Left ventricle myocardium inferior (tissue), 1 donor: ENCODE data around the gene PTN. TPM values are rescaled to one million over a fixed set of nuclear protein-coding genes. Genes with fewer than 3 reads are reported as not detected.

ENCODE experiments used
- DNase-seq: peaks from one replicate; pipeline ENCODE4 v3.0.0-alpha.2; 2020
- H3K27ac ChIP-seq: fragments of 200-600 bp; replicated peaks from 2 replicates; pipeline ENCODE4 v1.8.0; 2021
- H3K27me3 ChIP-seq: fragments of 200-600 bp; 2 replicates; pipeline ENCODE4 v1.8.0; 2021; ENCODE audit warnings: low read depth
- H3K36me3 ChIP-seq: fragments of 200-600 bp; 2 replicates; pipeline ENCODE4 v1.8.0; 2021
- H3K4me1 ChIP-seq: fragments of 200-600 bp; 2 replicates; pipeline ENCODE4 v1.8.0; 2021
- H3K4me3 ChIP-seq: fragments of 200-600 bp; 2 replicates; pipeline ENCODE4 v1.8.0; 2021; ENCODE audit warnings: mild to moderate bottlenecking, moderate library complexity
- H3K9me3 ChIP-seq: fragments of 200-600 bp; replicated peaks from 2 replicates; pipeline ENCODE4 v1.8.0; 2021
- intact Hi-C: fragments of 100-400 bp; cut with micrococcal nuclease; formaldehyde crosslinking; loops from one replicate; pipeline ENCODE4 v1.11.0; 2022
- total RNA-seq: library from RNA; stranded (reverse); fragmentation: NEBNext Ultra II Directional; extraction: Animal tissue kit (Norgen Biotek cat#: 25700); gene quantifications from one replicate; pipeline ENCODE4 v1.2.1, GENCODE V29; 2021
- TF ChIP-seq, protein P1 (sequence below): fragments of 200-600 bp; IDR thresholded peaks from 2 replicates; pipeline ENCODE4 v1.8.0; 2021; ENCODE audit warnings: antibody characterized with exemption, mild to moderate bottlenecking, borderline replicate concordance
- donor health status: DM: no; HTN: yes; CAD: no; lungs with severe emphysema.

Gene PTN
- total RNA-seq, 1 donor from 2014 or later: 11.2 TPM

DNA sequence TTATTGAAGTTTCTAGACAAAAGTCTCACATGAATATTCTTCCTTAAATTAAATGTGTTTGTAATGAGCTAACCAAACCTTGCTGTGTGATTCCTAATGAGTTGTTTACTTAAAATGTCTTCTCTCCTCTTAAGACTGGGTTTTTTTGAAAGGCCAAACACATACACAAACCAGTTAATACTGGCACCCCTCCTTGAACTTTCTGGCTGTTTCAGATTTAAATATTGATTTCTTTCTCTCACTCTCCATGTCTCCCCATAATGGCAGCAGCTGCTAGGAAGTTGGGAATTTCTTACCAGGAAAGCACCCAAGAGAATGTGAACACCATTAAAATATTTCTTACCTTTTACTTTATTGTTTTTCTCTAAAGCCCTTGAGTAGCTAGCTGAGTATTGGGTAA lies 11.4 kb upstream of the PTN start:
- intact Hi-C loops: no loop called here
- no peaks in the 10 kb centered on the region for H3K27me3 ChIP-seq
- H3K4me1 ChIP-seq: no peaks in the 10 kb centered on the region
- no peak overlapping the region for H3K27ac ChIP-seq
- DNase-seq: no peak
- H3K9me3 ChIP-seq: peaks cover 19% of the 10 kb centered on the region
- no peaks in the 10 kb centered on the region for H3K36me3 ChIP-seq
- no peak overlapping the region for H3K4me3 ChIP-seq
- TF ChIP-seq, protein P1, sequence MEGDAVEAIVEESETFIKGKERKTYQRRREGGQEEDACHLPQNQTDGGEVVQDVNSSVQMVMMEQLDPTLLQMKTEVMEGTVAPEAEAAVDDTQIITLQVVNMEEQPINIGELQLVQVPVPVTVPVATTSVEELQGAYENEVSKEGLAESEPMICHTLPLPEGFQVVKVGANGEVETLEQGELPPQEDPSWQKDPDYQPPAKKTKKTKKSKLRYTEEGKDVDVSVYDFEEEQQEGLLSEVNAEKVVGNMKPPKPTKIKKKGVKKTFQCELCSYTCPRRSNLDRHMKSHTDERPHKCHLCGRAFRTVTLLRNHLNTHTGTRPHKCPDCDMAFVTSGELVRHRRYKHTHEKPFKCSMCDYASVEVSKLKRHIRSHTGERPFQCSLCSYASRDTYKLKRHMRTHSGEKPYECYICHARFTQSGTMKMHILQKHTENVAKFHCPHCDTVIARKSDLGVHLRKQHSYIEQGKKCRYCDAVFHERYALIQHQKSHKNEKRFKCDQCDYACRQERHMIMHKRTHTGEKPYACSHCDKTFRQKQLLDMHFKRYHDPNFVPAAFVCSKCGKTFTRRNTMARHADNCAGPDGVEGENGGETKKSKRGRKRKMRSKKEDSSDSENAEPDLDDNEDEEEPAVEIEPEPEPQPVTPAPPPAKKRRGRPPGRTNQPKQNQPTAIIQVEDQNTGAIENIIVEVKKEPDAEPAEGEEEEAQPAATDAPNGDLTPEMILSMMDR: no peak

DNA sequence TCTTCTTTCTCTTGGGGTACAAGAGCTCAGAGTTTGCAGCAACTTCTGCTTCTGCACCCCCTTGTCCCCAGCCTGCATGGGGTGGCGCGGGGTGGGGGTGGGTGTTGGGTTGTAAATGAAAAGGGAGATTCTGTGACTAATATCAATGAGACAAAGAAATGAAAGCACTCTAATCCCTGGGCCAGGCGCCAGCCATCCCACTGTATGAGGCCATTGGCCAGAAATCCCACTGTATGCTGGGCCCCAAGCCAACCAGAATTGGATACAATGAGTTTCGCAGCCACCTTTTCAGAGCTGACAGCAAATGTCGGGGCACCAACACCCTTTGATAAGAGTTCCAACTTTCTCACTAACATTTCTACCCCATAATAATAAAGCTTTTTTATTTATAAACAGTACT lies 10.9 kb upstream of the PTN start:
- Histone ChIP-seq H3K36me3 (no peaks in the 10 kb centered on the region), H3K27me3 (no peaks in the 10 kb centered on the region), H3K4me3 (no peak overlapping the region), H3K27ac (no peak overlapping the region), H3K9me3 (peaks cover 13% of the 10 kb centered on the region), H3K4me1 (no peaks in the 10 kb centered on the region)
- DNase-seq: no peak
- TF ChIP-seq, protein P1: no peak
- intact Hi-C loops: no loop called here

DNA sequence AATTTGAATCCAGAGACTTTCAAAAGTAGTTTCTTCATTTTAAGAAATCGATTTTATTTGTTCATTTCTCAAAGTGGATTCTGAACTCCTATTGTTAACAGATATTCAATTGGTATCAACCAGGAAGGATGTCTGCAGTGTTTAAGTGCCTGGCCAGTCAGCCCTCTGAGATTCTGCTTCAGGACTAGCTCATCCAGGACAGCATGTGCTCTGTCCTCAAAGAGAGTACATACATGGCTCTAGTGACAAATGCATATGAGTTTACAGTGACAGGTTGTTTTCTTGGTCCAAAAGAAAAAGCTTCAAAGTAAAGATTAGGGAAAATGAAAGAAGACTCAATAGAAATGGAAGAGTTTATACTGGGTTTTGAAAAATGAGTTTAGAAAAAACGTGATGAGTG lies 8.4 kb upstream of the PTN start:
- DNase-seq: no peak
- TF ChIP-seq, protein P1: no peak
- H3K9me3 ChIP-seq: peaks cover 3% of the 10 kb centered on the region

DNA sequence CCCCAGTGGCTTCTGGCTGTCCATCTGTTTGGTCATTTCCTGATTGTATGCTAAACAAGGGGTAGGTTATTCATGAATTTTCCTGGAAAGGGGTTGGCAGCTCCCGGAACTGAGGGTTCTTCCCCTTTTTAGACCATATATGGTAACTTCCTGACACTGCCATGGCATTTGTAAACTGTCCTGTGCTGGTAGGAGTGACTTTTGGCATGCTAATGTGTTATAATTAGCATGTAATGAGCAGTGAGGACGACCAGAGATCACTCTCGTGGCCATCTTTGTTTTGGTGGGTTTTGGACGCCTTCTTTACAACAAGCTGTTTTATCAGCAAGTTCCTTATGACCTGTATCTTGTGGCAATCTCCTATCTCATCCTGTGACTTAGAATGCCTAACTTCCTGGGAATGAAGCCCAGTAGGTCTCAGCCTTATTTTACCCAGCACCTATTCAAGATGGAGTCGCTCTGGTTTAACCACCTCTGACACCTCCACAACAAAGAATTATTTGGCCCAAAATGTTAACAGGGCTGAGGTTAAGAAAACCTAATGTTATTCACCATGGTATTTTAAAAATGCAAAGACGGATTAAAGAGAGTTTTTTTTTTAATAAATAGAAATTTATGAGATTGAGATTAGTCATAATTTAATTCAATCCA lies 2.4 kb upstream of the PTN start:
- H3K4me3 ChIP-seq: no peak overlapping the region
- H3K9me3 ChIP-seq: no peaks in the 10 kb centered on the region
- TF ChIP-seq, protein P1: no peak
- intact Hi-C loops: no loop called here
- DNase-seq: no peak
- peaks cover 30% of the 10 kb centered on the region for H3K27me3 ChIP-seq
- H3K36me3 ChIP-seq: no peaks in the 10 kb centered on the region
- H3K27ac ChIP-seq: no peak overlapping the region
- H3K4me1 ChIP-seq: peaks cover 6% of the 10 kb centered on the region

More for the DNA sequence above, 8.4 kb upstream of the PTN start:
- H3K27ac ChIP-seq: no peak overlapping the region
- no peaks in the 10 kb centered on the region for H3K4me1 ChIP-seq
- intact Hi-C loops: no loop called here
- H3K4me3 ChIP-seq: no peak overlapping the region
- H3K27me3 ChIP-seq: peaks cover 1% of the 10 kb centered on the region
- no peaks in the 10 kb centered on the region for H3K36me3 ChIP-seq

DNA sequence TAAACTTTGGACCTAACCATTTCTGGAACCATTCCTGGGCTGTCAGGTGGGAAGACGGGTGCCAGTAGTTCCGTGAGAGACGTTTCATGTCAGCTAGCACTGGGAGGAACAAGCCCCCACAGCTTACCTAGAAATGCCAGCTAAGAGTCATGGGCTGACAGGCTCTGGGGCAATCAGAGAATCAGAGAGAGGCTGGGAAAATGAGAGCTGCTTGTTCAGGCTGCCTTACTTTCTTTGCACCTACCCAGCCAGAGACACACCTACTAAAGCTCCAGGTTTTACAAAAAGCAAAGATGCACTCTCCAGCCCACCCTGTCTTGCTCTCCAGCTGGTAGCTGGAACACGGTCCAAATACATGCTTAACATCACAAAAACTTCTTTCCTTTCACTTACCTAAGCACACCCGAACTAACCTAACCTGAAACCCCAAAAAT lies 688 bp downstream of the PTN start:
- Histone ChIP-seq H3K4me3 (peak overlapping the region; percentile 63), H3K27ac (no peak overlapping the region), H3K4me1 (peaks cover 6% of the 10 kb centered on the region), H3K27me3 (peaks cover 30% of the 10 kb centered on the region), H3K9me3 (no peaks in the 10 kb centered on the region), H3K36me3 (no peaks in the 10 kb centered on the region)
- TF ChIP-seq, protein P1: no peak
- DNase-seq: no peak
- intact Hi-C loops: no loop called here
